GM12864 (cell line): ENCODE data around the gene C14orf119.
A peak's percentile ranks its signal among the peaks of the same experiment; 100 is the strongest.

Experiments used
- DNase-seq: peaks from one replicate; pipeline ENCODE4 v3.0.0-alpha.2; 2011; ENCODE audit warnings: low read depth
- H3K4me3 ChIP-seq: 2 replicates; pipeline ENCODE4 v1.5.1; 2011; ENCODE audit warnings: mild to moderate bottlenecking, low read depth, low read length, control low read depth
- TF ChIP-seq, protein P1 (sequence below): IDR thresholded peaks from 2 replicates; pipeline ENCODE4 v1.5.1; 2011; ENCODE audit warnings: low read depth, mild to moderate bottlenecking, moderate library complexity, low read length, control low read depth, inconsistent platforms; ENCODE audit errors: missing control alignments

The C14orf119 gene

DNA sequence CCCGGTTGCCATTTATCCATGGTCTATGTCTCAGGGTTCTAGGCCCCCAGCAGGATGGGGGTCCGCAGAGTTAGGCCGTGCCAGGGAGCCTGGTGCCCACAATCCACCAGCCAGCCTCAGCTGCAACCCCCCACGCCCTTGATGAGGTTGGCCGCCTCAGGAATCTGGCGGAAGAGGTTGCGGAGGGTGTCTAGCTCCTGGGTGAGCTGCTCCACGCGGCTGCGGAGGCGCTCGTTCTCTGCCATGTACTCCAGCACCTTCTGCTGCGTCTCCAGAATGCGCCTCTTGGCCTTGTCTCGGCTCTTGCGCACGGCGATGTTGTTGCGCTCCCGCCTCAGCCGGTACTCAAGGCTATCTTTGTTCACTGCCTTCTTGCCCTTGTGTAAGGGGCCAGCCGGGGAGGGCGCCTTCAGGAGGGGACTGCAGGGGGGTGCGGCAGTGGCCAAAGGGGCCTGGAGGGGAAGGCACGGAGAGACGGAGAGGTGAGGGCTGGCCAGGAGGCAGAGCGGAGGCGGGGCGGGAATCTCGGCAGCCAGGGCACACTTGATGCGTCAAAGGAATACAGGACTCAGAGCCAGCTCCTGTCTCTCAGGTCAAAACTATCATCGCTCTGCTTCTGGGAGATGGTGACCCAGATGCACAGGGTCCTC, 22.2 kb downstream of the C14orf119 start:
- no peak for DNase-seq
- H3K4me3 ChIP-seq, result no peak overlapping the region
- TF ChIP-seq, protein P1, sequence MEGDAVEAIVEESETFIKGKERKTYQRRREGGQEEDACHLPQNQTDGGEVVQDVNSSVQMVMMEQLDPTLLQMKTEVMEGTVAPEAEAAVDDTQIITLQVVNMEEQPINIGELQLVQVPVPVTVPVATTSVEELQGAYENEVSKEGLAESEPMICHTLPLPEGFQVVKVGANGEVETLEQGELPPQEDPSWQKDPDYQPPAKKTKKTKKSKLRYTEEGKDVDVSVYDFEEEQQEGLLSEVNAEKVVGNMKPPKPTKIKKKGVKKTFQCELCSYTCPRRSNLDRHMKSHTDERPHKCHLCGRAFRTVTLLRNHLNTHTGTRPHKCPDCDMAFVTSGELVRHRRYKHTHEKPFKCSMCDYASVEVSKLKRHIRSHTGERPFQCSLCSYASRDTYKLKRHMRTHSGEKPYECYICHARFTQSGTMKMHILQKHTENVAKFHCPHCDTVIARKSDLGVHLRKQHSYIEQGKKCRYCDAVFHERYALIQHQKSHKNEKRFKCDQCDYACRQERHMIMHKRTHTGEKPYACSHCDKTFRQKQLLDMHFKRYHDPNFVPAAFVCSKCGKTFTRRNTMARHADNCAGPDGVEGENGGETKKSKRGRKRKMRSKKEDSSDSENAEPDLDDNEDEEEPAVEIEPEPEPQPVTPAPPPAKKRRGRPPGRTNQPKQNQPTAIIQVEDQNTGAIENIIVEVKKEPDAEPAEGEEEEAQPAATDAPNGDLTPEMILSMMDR, result no peak

DNA sequence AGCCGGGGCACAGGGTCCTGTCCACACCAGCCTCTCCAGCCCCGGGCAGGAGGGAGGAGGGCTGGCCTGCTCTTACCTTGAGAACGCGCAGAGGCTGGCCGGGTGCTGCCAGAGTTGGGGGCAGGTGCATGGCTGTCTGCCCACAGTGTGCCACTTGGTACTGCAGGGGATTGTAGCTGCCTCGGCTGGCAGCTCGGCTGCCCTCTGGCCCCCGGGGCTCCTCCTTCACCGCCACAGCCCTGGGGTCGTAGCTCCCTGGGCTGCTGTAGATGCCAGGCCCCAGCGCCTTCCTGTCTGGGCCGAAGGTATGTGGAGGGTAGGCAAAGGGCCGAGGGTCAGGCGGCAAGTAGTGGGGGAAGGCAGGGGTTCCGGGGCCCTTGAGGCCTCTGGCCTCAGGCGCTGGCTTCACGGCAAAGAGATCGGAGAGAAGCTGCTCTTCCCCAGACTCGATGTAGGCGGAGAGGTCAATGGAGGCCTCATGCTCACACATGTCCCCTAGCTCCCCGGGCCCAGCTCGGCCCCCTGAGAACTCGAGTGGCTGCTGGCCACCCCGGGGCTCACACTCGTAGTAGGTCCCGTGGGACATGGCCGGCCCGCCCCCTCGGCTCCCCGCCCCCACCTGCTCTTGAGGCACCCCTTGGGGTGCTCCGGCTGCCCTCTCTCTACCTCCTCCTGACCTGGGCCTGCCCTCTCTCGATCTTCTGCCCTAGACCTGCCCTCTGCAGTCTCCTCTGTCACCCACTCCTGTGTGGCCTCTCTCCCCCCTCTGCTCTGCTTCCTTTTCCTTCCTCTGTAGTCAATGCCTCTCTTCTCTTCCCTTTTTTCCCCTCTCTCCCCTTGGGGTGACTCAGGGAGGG, 23.4 kb downstream of the C14orf119 start, which contains the start of gene CEBPE:
Gene CEBPE (minus strand): TSS at position 750 of the 857 bp plus-strand sequence. CDS start 164 bp downstream, at position 586.
- DNase-seq, result no peak
- no peak within 1 kb of the TSS for H3K4me3 ChIP-seq
- TF ChIP-seq, protein P1, result no peak

DNA sequence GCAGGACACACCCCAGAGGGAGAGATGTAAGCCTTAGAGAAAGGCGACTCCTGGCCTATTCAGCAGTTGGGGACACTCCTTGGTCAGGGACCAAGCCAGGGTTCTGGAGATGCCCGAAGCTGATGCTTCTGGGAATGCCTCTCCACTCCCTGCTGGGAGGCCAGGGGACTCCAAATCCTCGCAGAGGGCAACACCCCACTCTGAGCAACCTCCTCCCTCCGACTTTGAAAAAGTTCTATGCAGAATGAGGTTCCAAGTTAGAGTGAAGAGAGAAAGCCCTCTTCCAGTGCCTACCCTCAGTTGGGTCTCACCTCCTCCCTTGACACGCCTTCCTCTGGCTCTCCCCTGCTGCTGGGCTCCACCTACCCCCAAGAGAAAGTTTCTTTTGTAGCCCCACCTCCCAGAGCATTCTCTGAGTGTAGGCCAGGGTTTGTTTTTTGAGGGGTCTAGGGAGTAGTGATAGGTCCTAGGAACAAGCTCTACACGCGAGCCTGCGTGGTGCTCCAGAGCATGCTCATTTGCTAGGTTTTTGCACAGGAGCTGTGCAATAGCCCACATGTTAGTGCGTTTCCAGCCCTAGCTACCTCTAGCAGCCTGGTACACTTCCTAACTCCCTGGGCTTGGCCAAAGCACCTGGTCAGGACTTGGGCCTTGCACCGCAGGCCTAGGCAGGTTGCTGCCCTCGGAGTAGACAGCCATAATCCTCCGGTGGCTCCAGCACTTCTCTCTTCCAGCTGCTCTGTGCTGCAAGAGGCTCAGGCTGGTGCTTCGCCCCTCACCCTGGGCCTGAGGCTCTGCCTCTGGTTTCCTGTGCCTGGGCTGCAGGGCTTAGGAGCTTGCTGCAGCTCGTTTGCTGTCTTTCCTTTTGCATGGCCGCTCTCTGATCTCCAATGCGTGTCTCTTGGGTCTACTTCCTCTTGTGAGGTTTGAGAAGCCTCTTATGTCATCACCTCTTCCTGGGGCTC, 24.3 kb downstream of the C14orf119 start:
- DNase-seq, result peak; percentile 24
- TF ChIP-seq, protein P1, result no peak
- no peak overlapping the region for H3K4me3 ChIP-seq

DNA sequence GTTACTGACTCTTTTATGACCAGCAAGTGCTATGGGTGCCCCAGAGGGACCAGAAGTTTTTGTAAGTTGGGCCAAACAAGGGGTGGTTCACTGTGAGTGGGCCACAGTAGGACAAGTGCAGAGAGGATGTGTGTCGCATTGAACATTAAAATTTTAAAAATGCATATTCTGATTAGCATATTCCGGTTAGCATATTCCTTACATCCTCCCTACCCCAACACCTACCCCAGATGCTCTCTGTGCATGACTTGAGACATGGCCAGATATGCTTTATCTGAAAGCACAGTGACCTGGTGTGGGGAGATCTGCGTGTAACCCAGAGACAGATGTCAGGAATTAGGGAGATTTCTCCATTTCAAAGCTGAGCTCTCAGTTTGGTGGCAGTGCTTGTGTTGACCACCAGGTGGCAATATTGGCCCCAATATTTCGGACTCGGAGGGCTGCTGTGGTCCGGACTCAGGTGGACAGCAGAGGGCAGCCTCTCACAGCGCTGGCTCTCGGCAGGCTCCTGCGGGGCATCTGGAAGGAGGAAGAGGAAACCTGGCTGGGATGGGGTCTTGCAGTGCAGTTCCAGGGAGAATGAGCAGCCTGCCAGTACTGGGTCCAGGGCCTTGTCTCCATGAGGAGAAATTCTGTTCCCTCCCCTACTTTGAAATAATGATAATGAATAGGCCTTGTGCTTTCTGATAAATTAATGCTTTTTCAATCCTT, 25.4 kb downstream of the C14orf119 start:
- H3K4me3 ChIP-seq, result no peak overlapping the region
- TF ChIP-seq, protein P1, result peak; percentile 99
- DNase-seq, result peak; percentile 58

DNA sequence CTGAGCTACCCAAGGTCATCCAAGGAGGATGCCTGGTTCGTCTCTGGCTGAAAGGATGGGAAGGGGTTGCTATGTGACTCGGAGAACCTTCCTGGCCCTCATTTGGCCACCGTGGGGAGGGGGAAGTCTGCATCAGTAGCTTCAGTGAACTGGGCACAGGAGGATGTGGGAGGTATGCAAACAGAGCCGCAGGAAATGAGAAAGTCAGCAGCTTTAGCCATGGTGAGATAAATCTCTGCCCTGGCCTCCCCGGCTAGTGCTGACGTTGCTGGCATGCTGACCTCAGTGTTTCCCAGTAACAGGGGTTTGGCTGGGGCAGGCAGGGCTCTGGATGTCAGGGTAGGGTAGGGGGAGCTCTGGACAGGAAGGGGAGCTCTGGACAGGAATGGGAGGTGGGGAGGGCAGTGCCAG, 26.1 kb downstream of the C14orf119 start:
- no peak overlapping the region for H3K4me3 ChIP-seq

More for the DNA sequence above, 26.1 kb downstream of the C14orf119 start:
- DNase-seq, result peak; percentile 13
- TF ChIP-seq, protein P1, result no peak
